SKM-1 (cell line): ENCODE data around the gene SRRM1.

Experiments
- DNase-seq: peaks from one replicate; lab custom pipeline; 2025; ENCODE audit not compliant: unreplicated experiment; lab: John Stamatoyannopoulos, UW

SRRM1 gene

GRCh38 chr1:24642481-24643362, at the start of gene SRRM1:
SRRM1 (plus strand) TSS chr1:24643302; CDS start chr1:24643327, 25 bp downstream.
- peak; percentile 97 for DNase-seq

DNA sequence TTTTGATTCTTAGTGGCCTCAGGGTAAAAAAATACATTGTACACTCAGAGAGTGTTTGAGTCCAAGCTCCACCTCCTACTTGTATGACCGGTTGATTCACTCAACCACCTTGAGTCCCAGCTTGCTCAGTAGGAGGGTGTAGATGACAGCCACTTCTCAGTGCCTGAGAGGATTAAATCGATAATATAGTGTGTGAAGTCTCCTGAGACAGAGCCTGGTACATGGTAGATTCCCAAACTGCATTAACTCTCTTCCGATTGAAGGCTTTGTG, 48.8 kb upstream of the SRRM1 start:
- DNase-seq, result no peak

GRCh38 chr1:24596401-24596880, 46.7 kb upstream of the SRRM1 start:
- no peak for DNase-seq

- DNase-seq, result no peak
Measured at GRCh38 chr1:24599265-24599664, 43.8 kb upstream of the SRRM1 start.

DNA sequence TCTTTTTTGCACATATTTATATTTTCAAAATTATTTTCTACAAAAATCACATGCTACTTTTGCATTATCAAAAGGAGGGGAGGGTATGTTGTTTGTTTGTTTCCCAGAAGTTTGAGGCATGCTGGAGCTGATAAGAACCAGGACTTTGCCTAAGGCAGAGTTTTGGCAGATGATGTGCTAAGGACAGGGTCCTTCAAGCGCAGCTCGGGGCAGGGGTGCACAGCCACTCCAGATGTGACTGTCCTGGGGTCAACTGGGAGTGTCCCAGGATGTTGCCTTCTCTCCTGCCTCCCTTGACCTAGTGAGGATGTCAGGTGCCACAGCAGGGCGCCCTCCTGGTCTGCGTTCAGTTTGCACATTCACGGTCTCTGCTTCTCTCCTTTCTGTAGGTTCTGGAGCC, 42.6 kb upstream of the SRRM1 start:
- DNase-seq, result no peak

- DNase-seq, result no peak
Measured at GRCh38 chr1:24605534-24606295, 37.4 kb upstream of the SRRM1 start.

GRCh38 chr1:24606296-24606605, 36.9 kb upstream of the SRRM1 start:
- no peak for DNase-seq

DNA sequence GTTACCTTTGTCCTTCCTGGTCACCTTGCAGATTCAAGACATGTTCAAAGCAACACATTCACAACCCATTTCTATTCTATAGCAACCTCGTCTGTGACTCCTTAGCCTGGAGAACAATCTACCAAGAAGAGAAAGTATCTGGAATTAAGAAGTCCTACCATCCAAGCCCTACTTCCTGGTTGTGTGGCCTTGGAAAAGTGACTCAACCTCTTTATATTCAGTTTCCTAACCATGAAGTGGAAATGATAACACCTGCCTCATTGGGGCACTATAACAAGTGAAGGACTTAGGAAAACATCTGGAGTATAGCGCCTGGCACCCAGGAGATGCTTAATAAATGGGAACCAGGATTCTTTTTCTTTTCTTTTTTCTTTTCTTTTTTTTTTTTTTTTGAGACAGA, 36.5 kb upstream of the SRRM1 start:
- no peak for DNase-seq

DNA sequence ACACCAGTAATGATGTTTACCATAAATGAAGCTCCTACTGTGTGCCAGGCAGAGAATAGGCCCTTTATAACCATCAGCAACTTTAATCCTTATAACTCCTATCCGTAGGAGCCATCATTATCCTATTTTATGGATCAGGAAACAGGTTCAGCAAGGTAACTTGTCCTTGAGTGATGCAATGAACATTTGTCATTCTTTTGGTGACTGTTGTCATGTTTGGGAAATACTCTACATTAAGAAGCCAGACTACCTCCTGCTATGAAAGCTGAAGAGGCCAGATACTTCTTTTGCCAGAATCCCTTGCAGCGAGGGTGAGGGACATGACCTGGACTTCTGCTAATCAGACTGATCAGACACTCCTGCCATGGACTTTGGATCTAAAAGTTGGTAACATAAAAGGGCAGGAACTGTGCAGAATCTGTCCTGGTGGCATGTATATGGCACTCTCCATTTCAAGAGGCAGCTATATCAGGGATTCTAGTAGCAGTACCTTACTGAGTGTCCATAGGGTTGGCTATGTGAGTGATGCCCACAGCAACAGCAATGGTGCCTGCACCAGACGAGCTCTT, 33.1 kb upstream of the SRRM1 start:
- DNase-seq, result no peak

- no peak for DNase-seq
Measured at GRCh38 chr1:24619376-24619775, 23.7 kb upstream of the SRRM1 start.

DNA sequence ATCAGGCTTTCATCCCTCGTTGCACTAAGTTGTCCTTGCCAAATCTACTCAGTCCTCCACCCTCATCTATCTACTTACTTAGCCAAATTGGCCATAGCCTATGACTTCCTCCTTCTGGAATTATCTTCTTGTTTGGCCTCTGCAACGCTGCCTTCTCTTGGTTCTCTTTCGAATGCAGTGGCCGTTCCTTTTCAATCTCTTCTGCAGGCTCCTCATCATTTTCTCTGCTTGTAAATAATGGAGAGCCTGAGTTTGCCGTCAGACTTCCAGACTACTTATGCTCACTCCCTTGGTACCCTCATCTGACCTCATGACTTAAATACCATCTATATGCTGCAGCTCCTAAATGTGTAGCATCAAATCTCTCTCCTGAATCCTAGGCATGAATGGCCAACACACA, 22.4 kb upstream of the SRRM1 start:
- no peak for DNase-seq

- DNase-seq, result no peak
Measured at GRCh38 chr1:24621121-24621520, 22.0 kb upstream of the SRRM1 start.

GRCh38 chr1:24622218-24622617, 20.9 kb upstream of the SRRM1 start:
- DNase-seq, result no peak

DNA sequence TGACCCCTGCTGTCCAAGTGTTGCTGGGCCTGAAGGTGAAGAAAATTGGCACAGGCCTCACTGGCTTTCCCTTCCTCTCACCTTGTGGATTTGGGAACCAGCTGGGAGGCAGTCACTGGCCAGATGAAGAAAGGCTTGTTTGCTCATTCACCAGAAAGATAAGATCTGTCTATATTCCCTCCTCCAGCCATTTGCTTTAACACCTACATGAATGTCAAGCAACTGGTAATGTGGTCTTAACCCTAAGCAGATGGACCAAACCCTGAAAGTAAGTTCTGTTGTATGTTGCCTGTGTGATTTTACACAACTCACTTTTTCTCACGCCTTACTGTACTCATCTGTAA, 10.3 kb upstream of the SRRM1 start:
- no peak for DNase-seq

DNA sequence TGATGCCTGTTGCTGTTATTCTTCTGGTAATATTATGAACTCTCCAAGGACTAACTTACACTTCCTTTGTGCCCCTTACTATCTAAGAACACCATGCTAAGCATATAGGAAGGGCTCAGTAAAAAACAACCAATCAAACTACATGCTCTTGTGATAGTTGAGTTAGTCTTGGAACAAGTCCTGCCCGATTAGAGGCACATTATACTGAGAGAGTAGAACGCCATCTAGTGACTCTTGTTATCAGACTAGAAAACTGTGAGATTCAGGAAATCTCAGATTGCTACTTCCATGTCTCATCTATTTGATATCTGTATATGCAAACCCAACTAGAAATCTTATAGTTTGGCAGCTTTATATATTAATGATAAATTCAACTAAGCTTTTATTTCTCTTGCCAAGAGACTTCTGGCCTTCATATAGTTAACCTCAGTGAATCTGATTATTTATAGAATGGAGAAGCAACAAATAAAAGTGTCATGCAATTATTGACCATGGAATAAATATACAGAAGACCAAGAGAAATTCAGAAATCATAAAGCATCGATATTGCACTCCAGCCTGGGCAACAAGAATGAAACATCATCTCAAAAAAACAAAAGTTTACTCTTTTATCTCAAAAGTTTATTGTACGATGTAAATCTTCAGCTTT, 7.8 kb upstream of the SRRM1 start:
- peak; percentile 36 for DNase-seq

DNA sequence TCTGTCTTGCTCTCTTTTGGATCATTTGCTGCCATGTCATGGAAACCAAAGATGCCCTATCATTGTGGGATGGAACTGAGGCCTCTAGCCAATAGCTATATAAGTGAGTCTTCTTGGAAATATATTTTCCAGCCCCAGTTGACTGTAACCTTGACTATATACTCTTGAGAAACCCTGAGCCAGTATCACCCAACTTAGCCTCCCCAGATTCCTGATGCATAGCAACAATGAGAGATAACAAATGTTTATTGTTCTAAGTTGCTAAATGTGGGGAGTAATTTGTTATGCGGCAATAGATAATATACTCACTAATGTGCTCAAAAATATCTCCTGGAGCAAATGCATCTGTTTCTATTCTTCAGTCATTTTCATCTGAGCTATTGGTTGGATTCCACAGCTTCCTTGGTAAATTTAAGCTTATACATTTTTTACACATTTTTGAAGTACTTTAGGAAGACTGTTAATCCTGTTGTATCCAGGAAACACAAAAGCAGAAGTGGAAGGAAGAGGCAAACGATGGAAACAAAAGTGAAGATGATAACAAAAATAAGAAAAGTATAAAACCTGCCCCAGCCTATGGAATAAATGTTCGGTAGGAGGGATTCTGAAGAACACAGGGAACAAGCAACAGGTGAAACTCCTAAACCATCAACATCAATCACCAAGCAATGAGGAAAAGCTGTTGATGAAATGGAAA, 6.3 kb upstream of the SRRM1 start:
- DNase-seq, result no peak

- DNase-seq, result no peak
Measured at GRCh38 chr1:24639094-24639493, 4.0 kb upstream of the SRRM1 start.

GRCh38 chr1:24639881-24640280, 3.2 kb upstream of the SRRM1 start:
- DNase-seq, result no peak

- no peak for DNase-seq
Measured at GRCh38 chr1:24640288-24640687, 2.8 kb upstream of the SRRM1 start.

DNA sequence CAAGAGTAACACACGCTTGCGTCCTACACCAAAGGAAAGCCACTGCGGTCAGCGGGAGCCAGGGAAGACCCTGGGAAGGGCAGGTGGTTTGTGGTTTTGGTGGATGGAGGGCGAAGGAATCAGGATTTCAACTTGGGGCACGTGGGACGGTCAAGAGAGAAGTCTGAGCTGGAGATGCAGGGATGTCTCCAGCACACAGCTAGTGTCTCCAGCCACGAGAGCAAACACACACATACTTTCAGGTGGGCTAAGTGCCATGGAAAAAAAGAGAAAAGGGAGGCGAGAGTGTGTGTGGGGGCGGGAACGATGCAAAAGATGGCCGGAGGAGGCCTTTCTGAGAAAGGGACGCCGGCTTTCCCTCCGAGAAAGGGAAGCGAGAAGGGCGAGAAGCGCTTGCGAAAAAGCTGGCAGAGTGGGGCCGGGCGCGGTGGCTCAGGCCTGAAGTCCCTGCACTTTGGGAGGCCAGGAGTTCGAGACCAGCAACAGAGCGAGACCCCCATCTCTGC, 1.4 kb upstream of the SRRM1 start:
- no peak for DNase-seq
